ENCODE results near the gene CALCA. TPM values are rescaled to one million over a fixed set of nuclear protein-coding genes. Genes with fewer than 3 reads are reported as not detected.

Gene CALCA
- total and polyA plus RNA-seq, 2 experiments from 2014 or later: 1.9 to 2.5 TPM

GRCh38 chr11:14972581-14973495 is 687 bp upstream of the CALCA start:
- H3K27me3 Mint-ChIP-seq (ENCODE audit: insufficient read depth, low read depth, poor library complexity): peaks cover 72% of the 10 kb centered on the region
- no peak for ATAC-seq
- peak; percentile 47 for DNase-seq (ENCODE audit: low spot score)

DNA sequence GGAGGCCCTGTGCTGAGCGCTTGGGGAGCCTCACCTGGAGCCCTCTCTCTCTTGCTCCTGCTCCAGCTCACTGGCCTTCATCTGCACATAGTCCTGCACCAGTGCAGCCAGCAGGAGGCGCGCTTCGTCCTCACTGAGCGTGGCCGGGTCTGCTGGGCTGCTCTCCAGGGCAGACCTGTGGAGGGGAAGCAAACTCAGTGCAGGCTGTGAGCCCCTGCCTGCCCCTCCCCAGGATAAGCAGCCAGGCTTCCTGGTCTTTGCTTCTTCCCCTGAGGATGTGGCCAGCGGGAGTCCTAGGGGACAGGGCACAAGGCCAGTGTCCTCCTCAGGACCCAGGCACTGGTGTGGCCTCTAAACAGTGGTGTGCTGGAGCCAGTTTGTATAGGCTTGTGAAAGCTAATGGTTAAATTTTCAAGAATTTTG is 2.2 kb downstream of the CALCA start:
- ATAC-seq (peak; percentile 77), DNase-seq (ENCODE audit: low spot score) (peak; percentile 86)
- H3K9me3 Mint-ChIP-seq: no peaks in the 10 kb centered on the region; the same call in 2 of the 3 replicates
- Histone ChIP-seq H4K20me1 (replicated peaks; ENCODE audit: insufficient read depth) (0 out of 2 replicates have a peak, but pooled peaks cover 4% of the 10 kb centered on the region), H3F3A (replicated peaks; ENCODE audit: low read depth) (no peaks in the 10 kb centered on the region), H3K4me1 (ENCODE audit: insufficient read depth) (peaks cover 27% of the 10 kb centered on the region), H3K4me3 (no peak overlapping the region), H3K36me3 (ENCODE audit: insufficient read depth) (no peaks in the 10 kb centered on the region), H3K79me2 (replicated peaks; ENCODE audit: insufficient read depth) (no peaks in the 10 kb centered on the region), H3K4me2 (no peak overlapping the region), H3K27me3 (ENCODE audit: insufficient read depth) (peaks cover 51% of the 10 kb centered on the region), H2AFZ (peak overlapping the region; percentile 81; the same call in 1 of the 2 replicates), H3K9me2 (ENCODE audit: insufficient read depth) (no peaks in the 10 kb centered on the region), H3K27ac (ENCODE audit: low read depth) (no peak overlapping the region)
- peaks cover 40% of the 10 kb centered on the region for H3K4me1 Mint-ChIP-seq
- H3K36me3 Mint-ChIP-seq (ENCODE audit: low read depth): no peaks in the 10 kb centered on the region
- H3K27me3 Mint-ChIP-seq (ENCODE audit: insufficient read depth, low read depth, poor library complexity): peaks cover 54% of the 10 kb centered on the region
- H3K4me3 Mint-ChIP-seq: no peak overlapping the region
- H3K27ac Mint-ChIP-seq: no peak overlapping the region
- TF ChIP-seq, protein P1, sequence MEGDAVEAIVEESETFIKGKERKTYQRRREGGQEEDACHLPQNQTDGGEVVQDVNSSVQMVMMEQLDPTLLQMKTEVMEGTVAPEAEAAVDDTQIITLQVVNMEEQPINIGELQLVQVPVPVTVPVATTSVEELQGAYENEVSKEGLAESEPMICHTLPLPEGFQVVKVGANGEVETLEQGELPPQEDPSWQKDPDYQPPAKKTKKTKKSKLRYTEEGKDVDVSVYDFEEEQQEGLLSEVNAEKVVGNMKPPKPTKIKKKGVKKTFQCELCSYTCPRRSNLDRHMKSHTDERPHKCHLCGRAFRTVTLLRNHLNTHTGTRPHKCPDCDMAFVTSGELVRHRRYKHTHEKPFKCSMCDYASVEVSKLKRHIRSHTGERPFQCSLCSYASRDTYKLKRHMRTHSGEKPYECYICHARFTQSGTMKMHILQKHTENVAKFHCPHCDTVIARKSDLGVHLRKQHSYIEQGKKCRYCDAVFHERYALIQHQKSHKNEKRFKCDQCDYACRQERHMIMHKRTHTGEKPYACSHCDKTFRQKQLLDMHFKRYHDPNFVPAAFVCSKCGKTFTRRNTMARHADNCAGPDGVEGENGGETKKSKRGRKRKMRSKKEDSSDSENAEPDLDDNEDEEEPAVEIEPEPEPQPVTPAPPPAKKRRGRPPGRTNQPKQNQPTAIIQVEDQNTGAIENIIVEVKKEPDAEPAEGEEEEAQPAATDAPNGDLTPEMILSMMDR (conservative IDR thresholded peaks at IDR 0.05; ENCODE audit: low read depth in 2 of 2): peak; percentile 82 to 95
- TF ChIP-seq NANOG (IDR thresholded peaks at IDR 0.05; ENCODE audit: borderline replicate concordance): no peak

More at GRCh38 chr11:14972581-14973495, 687 bp upstream of the CALCA start:
- Mint-ChIP-seq H3K36me3 (ENCODE audit: low read depth) (no peaks in the 10 kb centered on the region), H3K4me1 (peaks cover 48% of the 10 kb centered on the region), H3K27ac (no peak overlapping the region), H3K4me3 (peak overlapping the region; percentile 77), H3K9me3 (no peaks in the 10 kb centered on the region; the same call in 2 of the 3 replicates)
- H3K4me2 ChIP-seq: peak overlapping the region; percentile 95
- H3K9me2 ChIP-seq (ENCODE audit: insufficient read depth): no peaks in the 10 kb centered on the region
- H3K4me1 ChIP-seq (ENCODE audit: insufficient read depth): peaks cover 27% of the 10 kb centered on the region
- TF ChIP-seq STAT1 (IDR thresholded peaks at IDR 0.05; ENCODE audit: unreplicated experiment) (no peak), EZH2 (IDR thresholded peaks at IDR 0.05; ENCODE audit: low read depth, unreplicated experiment) (peak; percentile 14)
- H4K20me1 ChIP-seq (replicated peaks; ENCODE audit: insufficient read depth): peaks cover 8% of the 10 kb centered on the region; the same call in 1 of the 2 replicates
- peak overlapping the region; percentile 74 for H3K4me3 ChIP-seq
- H3K27me3 ChIP-seq (ENCODE audit: insufficient read depth): peaks cover 80% of the 10 kb centered on the region
- no peaks in the 10 kb centered on the region for H3F3A ChIP-seq (replicated peaks; ENCODE audit: low read depth)
- no peaks in the 10 kb centered on the region for H3K36me3 ChIP-seq (ENCODE audit: insufficient read depth)
- peak overlapping the region; percentile 98; the same call in 1 of the 2 replicates for H2AFZ ChIP-seq
- H3K27ac ChIP-seq (ENCODE audit: low read depth): no peak overlapping the region
- H3K79me2 ChIP-seq (replicated peaks; ENCODE audit: insufficient read depth): no peaks in the 10 kb centered on the region

DNA sequence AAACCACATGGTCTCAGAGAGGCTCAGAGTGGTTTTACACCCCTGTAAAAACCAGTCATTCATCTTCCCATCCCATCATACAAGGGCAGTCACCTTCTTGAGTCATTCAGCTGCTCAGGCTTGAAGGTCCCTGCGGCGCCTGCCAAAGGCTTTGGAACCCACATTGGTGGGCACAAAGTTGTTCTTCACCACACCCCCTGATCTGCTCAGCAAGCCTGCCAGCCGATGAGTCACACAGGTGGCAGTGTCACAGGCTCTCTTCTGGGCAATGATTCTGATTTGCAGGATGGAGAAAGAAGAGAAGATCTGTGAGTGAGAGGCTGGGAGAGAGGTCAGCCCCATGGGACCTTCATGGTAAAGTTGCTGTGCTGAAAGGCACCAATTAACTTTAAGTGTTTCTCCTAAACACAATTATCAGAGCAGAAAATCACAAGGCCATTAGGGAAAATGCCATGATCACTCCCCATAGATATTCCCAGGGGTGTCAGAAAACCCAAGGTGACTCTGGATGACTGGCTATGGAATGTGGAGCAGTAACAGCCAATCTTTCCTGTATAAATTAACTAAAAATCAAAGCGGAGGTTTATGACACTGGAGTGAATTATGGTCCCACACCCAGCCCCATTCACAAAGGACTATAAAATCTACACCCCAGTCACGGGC is 4.4 kb downstream of the CALCA start:
- ATAC-seq (no peak), DNase-seq (ENCODE audit: low spot score) (no peak)
- Mint-ChIP-seq H3K27me3 (ENCODE audit: insufficient read depth, low read depth, poor library complexity) (peaks cover 32% of the 10 kb centered on the region), H3K27ac (no peak overlapping the region), H3K9me3 (no peaks in the 10 kb centered on the region; the same call in 2 of the 3 replicates), H3K4me3 (no peak overlapping the region), H3K4me1 (peaks cover 21% of the 10 kb centered on the region), H3K36me3 (ENCODE audit: low read depth) (no peaks in the 10 kb centered on the region)
- H4K20me1 ChIP-seq (replicated peaks; ENCODE audit: insufficient read depth): 0 out of 2 replicates have a peak, but pooled peaks cover under 1% of the 10 kb centered on the region
- peaks cover 29% of the 10 kb centered on the region for H3K27me3 ChIP-seq (ENCODE audit: insufficient read depth)
- H3K4me2 ChIP-seq: no peak overlapping the region
- no peaks in the 10 kb centered on the region for H3F3A ChIP-seq (replicated peaks; ENCODE audit: low read depth)
- H3K27ac ChIP-seq (ENCODE audit: low read depth): no peak overlapping the region
- H3K79me2 ChIP-seq (replicated peaks; ENCODE audit: insufficient read depth): no peaks in the 10 kb centered on the region
- peaks cover 17% of the 10 kb centered on the region for H3K4me1 ChIP-seq (ENCODE audit: insufficient read depth)
- H3K9me2 ChIP-seq (ENCODE audit: insufficient read depth): no peaks in the 10 kb centered on the region
- no peak overlapping the region for H2AFZ ChIP-seq
- no peaks in the 10 kb centered on the region for H3K36me3 ChIP-seq (ENCODE audit: insufficient read depth)
- no peak overlapping the region for H3K4me3 ChIP-seq
- TF ChIP-seq REST (IDR thresholded peaks at IDR 0.05; ENCODE audit: unreplicated experiment) (no peak), JUNB (IDR thresholded peaks at IDR 0.05; ENCODE audit: unreplicated experiment) (no peak), STAT1 (IDR thresholded peaks at IDR 0.05; ENCODE audit: unreplicated experiment) (no peak), CREB1 (CRISPR knock-in tag; IDR thresholded peaks at IDR 0.05; ENCODE audit: low read depth) (no peak), ZNF114 (CRISPR knock-in tag; IDR thresholded peaks at IDR 0.05) (no peak), NANOG (IDR thresholded peaks at IDR 0.05; ENCODE audit: borderline replicate concordance) (no peak)
- TF ChIP-seq, protein P1 (conservative IDR thresholded peaks at IDR 0.05; ENCODE audit: low read depth in 2 of 2): no peak
